OCI-LY7 (cell line): ENCODE data around the gene GLB1L. TPM values are rescaled to one million over a fixed set of nuclear protein-coding genes. Genes with fewer than 3 reads are reported as not detected.

Experiments used
- BruUV-seq: library from RNA; stranded (reverse); fragments of 400-500 nt; replicated peaks from 2 replicates; lab custom pipeline; 2021; lab: Mats Ljungman, UMichigan
- CTCF ChIA-PET: fragments of 300-600 bp; sonication (Branson Sonifier 250); formaldehyde crosslinking; loops from one replicate; lab custom pipeline; 2022; ENCODE audit warnings: antibody characterized with exemption; ENCODE audit not compliant: unreplicated experiment; lab: Charles Lee
- POLR2A ChIA-PET: fragments of 300-600 bp; sonication (Branson Sonifier 250); formaldehyde crosslinking; loops from one replicate; lab custom pipeline; 2022; ENCODE audit warnings: antibody characterized with exemption; lab: Charles Lee
- DNase-seq: peaks from one replicate; pipeline ENCODE4 v3.0.0-alpha.2; 2015; ENCODE audit warnings: low spot score
- H2AFZ ChIP-seq: fragments of 200-600 bp; sonication (generic), shearing (Covaris generic); 2 replicates; pipeline ENCODE4 v1.6.1; 2014; ENCODE audit warnings: mild to moderate bottlenecking, antibody characterized with exemption, low read length, moderate library complexity
- H3K27ac ChIP-seq: fragments of 200-600 bp; sonication (generic); 2 replicates; pipeline ENCODE4 v1.5.1; 2014; ENCODE audit warnings: mixed run types, low read depth, mild to moderate bottlenecking, moderate library complexity, low read length, inconsistent platforms; ENCODE audit not compliant: poor library complexity, severe bottlenecking
- H3K36me3 ChIP-seq: fragments of 200-600 bp; sonication (generic); 2 replicates; pipeline ENCODE4 v1.6.1; 2014; ENCODE audit warnings: mild to moderate bottlenecking, antibody characterized with exemption, low read length, moderate library complexity, mixed read lengths; ENCODE audit not compliant: insufficient read depth
- H3K4me1 ChIP-seq: fragments of 200-600 bp; sonication (generic); 2 replicates; pipeline ENCODE4 v1.5.1; 2014; ENCODE audit warnings: mild to moderate bottlenecking, low read length; ENCODE audit not compliant: insufficient read depth, poor library complexity, severe bottlenecking
- H3K4me2 ChIP-seq: fragments of 200-600 bp; sonication (generic); 2 replicates; pipeline ENCODE4 v1.6.1; 2014; ENCODE audit warnings: mild to moderate bottlenecking, low read length
- H3K4me3 ChIP-seq: fragments of 200-600 bp; sonication (generic); 2 replicates; pipeline ENCODE4 v1.5.1; 2014; ENCODE audit warnings: mild to moderate bottlenecking, low read depth, low read length; ENCODE audit not compliant: poor library complexity, severe bottlenecking
- H3K79me2 ChIP-seq: fragments of 200-600 bp; sonication (generic); 2 replicates; pipeline ENCODE4 v1.6.1; 2016; ENCODE audit warnings: low read depth, mild to moderate bottlenecking, low read length, moderate library complexity, mixed read lengths; ENCODE audit not compliant: insufficient read depth
- H3K9me2 ChIP-seq: fragments of 200-600 bp; sonication (generic); 2 replicates; pipeline ENCODE4 v1.6.1; 2016; ENCODE audit warnings: mild to moderate bottlenecking, low read length, mixed read lengths; ENCODE audit not compliant: insufficient read depth
- H3K9me3 ChIP-seq: fragments of 200-600 bp; sonication (generic); 2 replicates; pipeline ENCODE4 v1.6.1; 2014; ENCODE audit warnings: mild to moderate bottlenecking, mixed run types, low read length, mixed read lengths
- H4K20me1 ChIP-seq: fragments of 200-600 bp; sonication (generic); 2 replicates; pipeline ENCODE4 v1.6.1; 2014; ENCODE audit warnings: mild to moderate bottlenecking, antibody characterized with exemption, low read length, moderate library complexity, mixed read lengths; ENCODE audit not compliant: insufficient read depth
- CTCF ChIP-seq: fragments of 200-600 bp; sonication (generic); conservative IDR thresholded peaks from 2 replicates; pipeline ENCODE4 v1.5.1; 2014; ENCODE audit warnings: mild to moderate bottlenecking, antibody characterized with exemption, low read length, moderate library complexity, mixed read lengths
- EZH2phosphoT487 ChIP-seq: fragments of 200-600 bp; sonication (generic); IDR thresholded peaks from 2 replicates; pipeline ENCODE4 v1.6.1; 2018; ENCODE audit warnings: low read depth, borderline replicate concordance, mild to moderate bottlenecking, mixed run types, antibody characterized with exemption, low read length, moderate library complexity, mixed read lengths
- intact Hi-C: fragments of 100-400 bp; cut with micrococcal nuclease; formaldehyde crosslinking; loops from one replicate; pipeline ENCODE4 v1.10.0; 2022; ENCODE audit not compliant: unreplicated experiment
- total RNA-seq, 2 experiments: library from RNA; depleted of rRNA in 1 of 2; stranded (reverse); fragments of >200 nt in 1 of 2; shearing (Covaris generic) in 1 of 2; gene quantifications; 2 replicates each; pipeline ENCODE4 v1.2.3, GENCODE V29; 2014 to 2022

GLB1L gene
- total RNA-seq, 2 experiments from 2014 or later: 6.9 to 8.6 TPM

GRCh38 chr2:219268294-219268693, 23.1 kb upstream of the GLB1L start:
- TF ChIP-seq CTCF (no peak), EZH2phosphoT487 (no peak)
- no peak overlapping the region for H3K4me3 ChIP-seq
- H3K79me2 ChIP-seq: no peaks in the 10 kb centered on the region
- H3K9me3 ChIP-seq: no peaks in the 10 kb centered on the region
- no peak overlapping the region for H3K27ac ChIP-seq
- intact Hi-C loops: no loop called here
- H3K36me3 ChIP-seq: no peaks in the 10 kb centered on the region
- no peak overlapping the region for H2AFZ ChIP-seq
- ChIA-PET CTCF (no interaction called here), POLR2A (interaction anchor here (0.7 to 1.8 kb wide), 3 partner anchors 13 to 857 kb away, joined by 3 to 8 read pairs (median 4); no protein-coding TSS in a partner anchor)
- H3K4me2 ChIP-seq: no peak overlapping the region
- no peak for DNase-seq
- H4K20me1 ChIP-seq: no peaks in the 10 kb centered on the region
- BruUV-seq: no TSS peak
- H3K9me2 ChIP-seq: no peaks in the 10 kb centered on the region
- no peaks in the 10 kb centered on the region for H3K4me1 ChIP-seq

- no peaks in the 10 kb centered on the region for H3K79me2 ChIP-seq
- no peaks in the 10 kb centered on the region for H3K36me3 ChIP-seq
- H3K4me3 ChIP-seq: no peak overlapping the region
- no peak overlapping the region for H2AFZ ChIP-seq
- H3K27ac ChIP-seq: no peak overlapping the region
- CTCF ChIA-PET: no interaction called here
- no peak for DNase-seq
- no peaks in the 10 kb centered on the region for H4K20me1 ChIP-seq
- intact Hi-C loops: no loop called here
- no peaks in the 10 kb centered on the region for H3K9me2 ChIP-seq
- TF ChIP-seq EZH2phosphoT487: no peak
- TF ChIP-seq CTCF: no peak
- no peaks in the 10 kb centered on the region for H3K9me3 ChIP-seq
- BruUV-seq: no TSS peak
- no peaks in the 10 kb centered on the region for H3K4me1 ChIP-seq
- POLR2A ChIA-PET: interaction anchor here (0.5 to 1.8 kb wide), 2 partner anchors 12 to 276 kb away, joined by 3 to 4 read pairs; no protein-coding TSS in a partner anchor
- no peak overlapping the region for H3K4me2 ChIP-seq
Observed at GRCh38 chr2:219266886-219267285, 21.6 kb upstream of the GLB1L start.

GRCh38 chr2:219266232-219266631, 21.0 kb upstream of the GLB1L start:
- H3K27ac ChIP-seq: no peak overlapping the region
- no peak overlapping the region for H3K4me2 ChIP-seq
- H3K9me2 ChIP-seq: no peaks in the 10 kb centered on the region
- H3K79me2 ChIP-seq: no peaks in the 10 kb centered on the region
- ChIA-PET CTCF (no interaction called here), POLR2A (interaction anchor here (0.7 to 1.5 kb wide), 3 partner anchors 8 to 90 kb away, joined by 3 read pairs; no protein-coding TSS in a partner anchor)
- H3K9me3 ChIP-seq: no peaks in the 10 kb centered on the region
- H4K20me1 ChIP-seq: no peaks in the 10 kb centered on the region
- H3K4me3 ChIP-seq: no peak overlapping the region
- H2AFZ ChIP-seq: no peak overlapping the region
- intact Hi-C loops: no loop called here
- H3K4me1 ChIP-seq: peaks cover 4% of the 10 kb centered on the region
- no TSS peak for BruUV-seq
- H3K36me3 ChIP-seq: no peaks in the 10 kb centered on the region
- DNase-seq: no peak
- no peak for TF ChIP-seq EZH2phosphoT487
- no peak for TF ChIP-seq CTCF
